GM12872 (cell line): ENCODE measurements around the gene DPT.

ENCODE experiments used
- TF ChIP-seq, protein P1 (sequence below): IDR thresholded peaks from 3 replicates; pipeline ENCODE4 v1.5.1; 2011; ENCODE audit warnings: low read depth, mild to moderate bottlenecking, low read length, moderate library complexity; ENCODE audit not compliant: insufficient read depth

The DPT gene

DNA sequence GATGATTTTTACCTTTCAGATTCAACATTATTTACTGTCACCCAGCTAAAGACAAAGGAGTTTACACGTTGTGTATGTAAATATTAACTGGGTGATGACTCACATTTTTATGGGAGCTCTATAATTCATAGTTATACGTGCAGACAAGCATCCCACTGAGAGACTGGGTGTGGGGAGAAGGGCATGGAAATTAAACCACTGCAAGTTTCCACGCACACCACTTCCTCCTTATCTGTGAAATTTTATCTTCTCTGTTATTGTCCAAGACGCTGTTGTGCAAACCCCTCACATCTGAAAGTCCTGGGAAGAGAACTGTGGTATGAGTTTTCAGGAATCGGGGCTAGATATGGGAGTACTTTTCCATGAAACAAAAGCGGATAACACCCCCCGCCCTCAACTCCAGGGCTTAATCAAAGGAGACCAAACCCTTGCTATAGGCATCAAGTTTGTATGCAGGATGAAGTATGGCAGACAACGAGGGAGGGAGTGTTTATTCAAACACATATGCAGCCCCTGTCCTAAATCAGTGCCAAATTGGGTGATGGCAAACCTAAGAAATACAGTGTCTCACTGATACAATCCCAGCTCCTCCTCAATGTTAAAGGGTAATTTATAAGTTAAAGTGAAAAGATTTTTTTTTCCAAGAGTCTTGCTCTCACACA, 23.3 kb upstream of the DPT start:
- TF ChIP-seq, protein P1, sequence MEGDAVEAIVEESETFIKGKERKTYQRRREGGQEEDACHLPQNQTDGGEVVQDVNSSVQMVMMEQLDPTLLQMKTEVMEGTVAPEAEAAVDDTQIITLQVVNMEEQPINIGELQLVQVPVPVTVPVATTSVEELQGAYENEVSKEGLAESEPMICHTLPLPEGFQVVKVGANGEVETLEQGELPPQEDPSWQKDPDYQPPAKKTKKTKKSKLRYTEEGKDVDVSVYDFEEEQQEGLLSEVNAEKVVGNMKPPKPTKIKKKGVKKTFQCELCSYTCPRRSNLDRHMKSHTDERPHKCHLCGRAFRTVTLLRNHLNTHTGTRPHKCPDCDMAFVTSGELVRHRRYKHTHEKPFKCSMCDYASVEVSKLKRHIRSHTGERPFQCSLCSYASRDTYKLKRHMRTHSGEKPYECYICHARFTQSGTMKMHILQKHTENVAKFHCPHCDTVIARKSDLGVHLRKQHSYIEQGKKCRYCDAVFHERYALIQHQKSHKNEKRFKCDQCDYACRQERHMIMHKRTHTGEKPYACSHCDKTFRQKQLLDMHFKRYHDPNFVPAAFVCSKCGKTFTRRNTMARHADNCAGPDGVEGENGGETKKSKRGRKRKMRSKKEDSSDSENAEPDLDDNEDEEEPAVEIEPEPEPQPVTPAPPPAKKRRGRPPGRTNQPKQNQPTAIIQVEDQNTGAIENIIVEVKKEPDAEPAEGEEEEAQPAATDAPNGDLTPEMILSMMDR, result no peak

DNA sequence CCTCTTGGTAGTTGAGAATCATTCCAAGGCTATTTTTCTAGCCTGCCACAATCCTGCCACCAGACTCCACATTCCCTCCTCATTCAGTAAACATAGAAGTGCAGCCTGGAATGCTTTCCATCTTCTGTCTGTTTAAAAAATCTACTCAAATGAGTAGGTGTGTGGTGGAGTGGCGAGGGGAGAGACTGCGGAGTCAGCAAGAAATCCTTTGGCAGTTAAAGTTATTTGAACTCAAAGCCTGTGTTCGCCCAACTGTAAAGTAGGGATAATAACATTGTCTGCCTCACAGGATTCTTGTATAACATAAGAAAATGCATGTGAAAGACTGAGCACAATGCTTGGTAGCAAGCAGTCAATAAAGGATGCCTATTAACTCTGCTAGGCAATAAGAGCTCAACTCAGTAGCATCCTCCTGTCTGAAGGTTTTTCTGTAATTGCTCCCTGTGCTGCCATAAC, 22.2 kb upstream of the DPT start:
- TF ChIP-seq, protein P1, result no peak

GRCh38 chr1:168742994-168743650, 14.1 kb upstream of the DPT start:
- TF ChIP-seq, protein P1, result no peak

DNA sequence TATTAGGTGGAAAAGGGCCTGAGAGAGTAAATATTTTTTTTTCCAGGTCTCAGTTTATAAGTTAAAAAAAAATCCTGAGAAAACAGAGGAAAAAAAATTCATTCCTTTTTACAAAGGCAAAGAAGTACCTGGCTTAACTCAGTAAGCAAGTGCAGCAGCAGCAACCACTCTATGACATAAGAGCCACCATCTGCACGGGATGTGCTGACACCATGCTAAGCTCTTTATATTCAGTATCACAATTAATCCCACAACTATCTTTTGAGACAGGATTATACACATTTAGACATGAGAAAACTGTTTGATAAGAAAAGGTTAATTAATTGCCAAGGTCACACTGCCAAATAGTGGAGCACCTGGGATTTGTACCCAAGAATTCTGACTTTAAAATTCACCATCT, 13.4 kb upstream of the DPT start:
- TF ChIP-seq, protein P1, result no peak

GRCh38 chr1:168739908-168740307, 10.9 kb upstream of the DPT start:
- TF ChIP-seq, protein P1, result no peak

DNA sequence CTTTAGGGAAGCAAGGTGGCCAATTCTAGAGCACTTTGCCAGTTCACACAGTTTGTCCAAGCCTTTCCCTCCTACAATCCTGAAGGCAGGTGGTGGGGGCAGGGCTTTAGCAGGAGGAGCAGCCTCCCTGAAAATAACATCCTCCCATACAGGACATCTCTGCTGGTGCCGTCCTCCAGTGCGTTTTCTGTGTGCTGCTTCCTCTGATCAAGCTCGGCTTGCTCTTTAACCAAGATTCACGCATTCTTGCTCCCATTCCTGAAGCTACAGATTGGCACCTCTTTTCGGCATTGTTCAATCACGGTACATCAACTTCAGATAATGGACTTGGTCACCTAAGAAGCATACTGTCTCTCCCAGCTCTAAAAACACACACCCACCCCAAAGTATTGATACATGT, 7.5 kb upstream of the DPT start:
- TF ChIP-seq, protein P1, result no peak

DNA sequence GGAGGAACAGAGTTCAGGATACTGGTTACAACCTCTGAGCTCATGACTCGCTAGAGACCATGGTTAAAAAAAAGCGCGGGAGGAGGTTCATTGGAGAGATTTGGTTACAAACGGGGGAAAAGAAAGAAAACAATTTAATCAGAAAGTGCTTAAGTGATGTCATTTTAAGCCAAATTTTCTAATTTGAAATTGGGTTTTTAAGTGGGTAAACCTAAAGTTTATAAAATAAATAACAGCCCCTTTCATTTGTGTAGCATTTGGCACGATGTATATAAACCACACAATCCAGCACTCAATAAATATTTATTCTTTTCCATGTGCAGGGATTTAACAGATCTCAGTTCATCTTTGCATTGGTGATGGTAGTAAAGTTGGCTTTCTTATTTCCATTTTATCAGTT, 7.0 kb upstream of the DPT start:
- TF ChIP-seq, protein P1, result no peak
